Measurements from ENCODE around the gene SMC3.
"Not testable (repeated sequence)": the region's sequence is repeated elsewhere in the genome, so short reads cannot be mapped to it uniquely, and the experiment has no call there.

SMC3 gene

DNA sequence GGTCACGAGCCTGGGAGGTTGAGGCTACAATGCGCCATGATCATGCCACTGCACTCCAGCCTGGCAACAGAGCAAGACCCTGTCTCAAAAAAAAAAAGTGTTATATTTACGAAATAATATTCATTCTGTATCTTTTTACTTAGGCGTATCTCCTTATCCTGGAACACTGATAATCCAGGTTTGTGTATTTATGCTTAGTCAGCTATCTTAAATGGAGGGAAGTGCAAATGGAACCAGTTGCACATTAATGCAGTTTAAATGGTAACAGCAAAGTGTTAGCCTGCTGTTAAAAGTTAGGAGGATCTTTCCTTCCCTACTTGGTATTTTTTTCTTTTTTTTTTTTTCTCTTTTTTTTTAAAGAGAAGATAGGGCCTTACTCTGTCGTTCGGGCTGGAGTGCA, 40.6 kb downstream of the SMC3 start:
- H3K4me3 ChIP-seq (IDR thresholded peaks at IDR 0.05; ENCODE audit: insufficient read depth, low read depth, low read length), result no peak overlapping the region
- no peaks in the 10 kb centered on the region for H3K36me3 ChIP-seq (ENCODE audit: insufficient read depth)
- H3K9ac ChIP-seq, result no peak overlapping the region
- no peak for TF ChIP-seq CTCF (conservative IDR thresholded peaks at IDR 0.05; ENCODE audit: low read depth, low read length)
- H3K4me1 ChIP-seq (ENCODE audit: low read depth, poor library complexity, severe bottlenecking), result peaks cover 19% of the 10 kb centered on the region
- H3K79me2 ChIP-seq (ENCODE audit: insufficient read depth, low read depth), result no peaks in the 10 kb centered on the region
- H4K20me1 ChIP-seq (ENCODE audit: insufficient read depth), result no peaks in the 10 kb centered on the region
- no peak overlapping the region for H3K4me2 ChIP-seq
- no peak overlapping the region for H3K27ac ChIP-seq
- H3K27me3 ChIP-seq (ENCODE audit: insufficient read depth, low read depth), result no peaks in the 10 kb centered on the region
- no peak overlapping the region for H2AFZ ChIP-seq (ENCODE audit: low read depth)

- Histone ChIP-seq H3K4me1 (ENCODE audit: low read depth, poor library complexity, severe bottlenecking) (peaks cover 16% of the 10 kb centered on the region), H3K27ac (no peak overlapping the region), H3K79me2 (ENCODE audit: insufficient read depth, low read depth) (no peaks in the 10 kb centered on the region), H3K9ac (no peak overlapping the region), H2AFZ (ENCODE audit: low read depth) (no peak overlapping the region), H3K27me3 (ENCODE audit: insufficient read depth, low read depth) (no peaks in the 10 kb centered on the region), H3K36me3 (ENCODE audit: insufficient read depth) (no peaks in the 10 kb centered on the region), H3K4me2 (no peak overlapping the region), H3K4me3 (IDR thresholded peaks at IDR 0.05; ENCODE audit: insufficient read depth, low read depth, low read length) (no peak overlapping the region), H4K20me1 (ENCODE audit: insufficient read depth) (no peaks in the 10 kb centered on the region)
- no peak for TF ChIP-seq CTCF (conservative IDR thresholded peaks at IDR 0.05; ENCODE audit: low read depth, low read length)
These were observed 42.1 kb downstream of the SMC3 start for GRCh38 chr10:110609605-110610004.

DNA sequence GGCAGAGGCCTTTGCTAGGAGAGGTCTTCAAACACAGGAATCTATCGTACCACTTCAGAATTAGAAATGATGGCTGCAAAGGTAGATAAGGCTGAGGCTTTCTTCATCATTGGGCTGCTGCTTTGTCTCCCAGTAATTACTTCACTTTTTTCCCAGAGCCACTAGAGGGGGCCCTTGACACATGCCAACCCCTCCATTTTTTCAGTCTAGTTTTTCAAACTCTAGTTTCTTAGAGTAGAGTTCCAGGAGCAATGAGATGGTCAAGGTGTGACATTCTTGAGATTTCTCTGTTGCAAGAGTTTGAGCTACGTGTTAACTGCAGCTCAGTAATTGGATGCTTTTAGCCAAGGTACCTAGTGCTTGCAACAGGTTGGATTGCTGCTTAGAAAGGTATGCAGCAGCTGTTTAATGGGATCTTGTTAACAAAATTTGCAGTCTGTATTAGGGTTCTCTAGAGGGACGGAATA, 42.8 kb downstream of the SMC3 start:
- no peaks in the 10 kb centered on the region for H3K27me3 ChIP-seq (ENCODE audit: insufficient read depth, low read depth)
- no peaks in the 10 kb centered on the region for H4K20me1 ChIP-seq (ENCODE audit: insufficient read depth)
- TF ChIP-seq CTCF (conservative IDR thresholded peaks at IDR 0.05; ENCODE audit: low read depth, low read length), result peak; percentile 92
- peaks cover 16% of the 10 kb centered on the region for H3K4me1 ChIP-seq (ENCODE audit: low read depth, poor library complexity, severe bottlenecking)
- no peak overlapping the region for H3K4me3 ChIP-seq (IDR thresholded peaks at IDR 0.05; ENCODE audit: insufficient read depth, low read depth, low read length)
- no peak overlapping the region for H3K4me2 ChIP-seq
- H3K27ac ChIP-seq, result no peak overlapping the region
- H3K9ac ChIP-seq, result no peak overlapping the region
- H3K79me2 ChIP-seq (ENCODE audit: insufficient read depth, low read depth), result no peaks in the 10 kb centered on the region
- no peak overlapping the region for H2AFZ ChIP-seq (ENCODE audit: low read depth)
- no peaks in the 10 kb centered on the region for H3K36me3 ChIP-seq (ENCODE audit: insufficient read depth)

DNA sequence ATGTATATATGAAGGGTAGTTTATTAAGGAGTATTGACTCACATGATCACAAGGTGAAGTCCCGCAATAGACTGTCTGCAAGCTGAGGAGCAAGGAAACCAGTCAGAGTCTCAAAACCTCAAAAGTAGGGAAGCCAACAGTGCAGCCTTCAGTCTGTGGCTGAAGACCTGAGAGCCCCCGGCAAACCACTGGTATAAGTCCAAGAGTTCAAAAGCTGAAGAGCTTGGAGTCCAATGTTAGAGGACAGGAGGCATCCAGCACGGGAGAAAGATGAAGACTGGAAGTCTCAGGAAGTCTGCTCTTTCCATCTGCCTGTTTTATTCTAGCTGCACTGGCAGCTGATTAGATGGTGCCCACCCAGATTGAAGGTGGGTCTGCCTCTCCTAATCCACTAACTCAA, 43.3 kb downstream of the SMC3 start:
- not testable (repeated sequence) for H3K9ac ChIP-seq; H3K36me3 ChIP-seq (ENCODE audit: insufficient read depth); H2AFZ ChIP-seq (ENCODE audit: low read depth)

DNA sequence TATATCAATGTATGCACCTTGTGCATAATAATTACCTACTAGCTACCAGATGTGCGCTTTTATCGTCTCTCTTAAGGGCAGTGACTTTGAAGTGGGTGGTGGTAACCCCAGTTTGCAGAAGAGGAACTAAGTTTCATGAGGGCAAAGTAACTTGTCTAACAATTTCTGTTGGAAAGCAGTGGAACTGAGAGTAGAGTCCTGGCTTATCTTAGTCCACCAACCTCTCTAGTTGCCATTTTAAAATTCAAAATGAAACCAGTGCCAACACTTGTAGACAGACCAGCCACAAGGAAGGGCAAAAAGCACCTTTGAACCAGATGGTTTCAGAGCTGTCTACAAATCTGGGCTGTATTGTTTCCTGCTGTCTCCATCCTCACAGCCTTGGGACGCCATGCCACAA, 44.6 kb downstream of the SMC3 start:
- no peak overlapping the region for H3K4me2 ChIP-seq

More for the DNA sequence above, 43.3 kb downstream of the SMC3 start:
- H3K4me3 ChIP-seq (IDR thresholded peaks at IDR 0.05; ENCODE audit: insufficient read depth, low read depth, low read length); H3K79me2 ChIP-seq (ENCODE audit: insufficient read depth, low read depth); H4K20me1 ChIP-seq (ENCODE audit: insufficient read depth); H3K27ac ChIP-seq; H3K27me3 ChIP-seq (ENCODE audit: insufficient read depth, low read depth); H3K4me2 ChIP-seq: not testable (repeated sequence)
- peaks cover 16% of the 10 kb centered on the region for H3K4me1 ChIP-seq (ENCODE audit: low read depth, poor library complexity, severe bottlenecking)

More for the DNA sequence above, 44.6 kb downstream of the SMC3 start:
- Histone ChIP-seq H3K27me3 (ENCODE audit: insufficient read depth, low read depth) (no peaks in the 10 kb centered on the region), H3K9ac (no peak overlapping the region), H3K4me1 (ENCODE audit: low read depth, poor library complexity, severe bottlenecking) (peaks cover 16% of the 10 kb centered on the region), H3K27ac (no peak overlapping the region), H3K4me3 (IDR thresholded peaks at IDR 0.05; ENCODE audit: insufficient read depth, low read depth, low read length) (no peak overlapping the region), H4K20me1 (ENCODE audit: insufficient read depth) (no peaks in the 10 kb centered on the region), H3K36me3 (ENCODE audit: insufficient read depth) (no peaks in the 10 kb centered on the region), H2AFZ (ENCODE audit: low read depth) (no peak overlapping the region), H3K79me2 (ENCODE audit: insufficient read depth, low read depth) (no peaks in the 10 kb centered on the region)
- no peak for TF ChIP-seq CTCF (conservative IDR thresholded peaks at IDR 0.05; ENCODE audit: low read depth, low read length)

Measured in KMS-11 (cell line).